ENCODE data around the gene MYL7.
"Not testable (repeated sequence)": the region's sequence is repeated elsewhere in the genome, so short reads cannot be mapped to it uniquely, and the experiment has no call there.

Gene MYL7, protein sequence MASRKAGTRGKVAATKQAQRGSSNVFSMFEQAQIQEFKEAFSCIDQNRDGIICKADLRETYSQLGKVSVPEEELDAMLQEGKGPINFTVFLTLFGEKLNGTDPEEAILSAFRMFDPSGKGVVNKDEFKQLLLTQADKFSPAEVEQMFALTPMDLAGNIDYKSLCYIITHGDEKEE

DNA sequence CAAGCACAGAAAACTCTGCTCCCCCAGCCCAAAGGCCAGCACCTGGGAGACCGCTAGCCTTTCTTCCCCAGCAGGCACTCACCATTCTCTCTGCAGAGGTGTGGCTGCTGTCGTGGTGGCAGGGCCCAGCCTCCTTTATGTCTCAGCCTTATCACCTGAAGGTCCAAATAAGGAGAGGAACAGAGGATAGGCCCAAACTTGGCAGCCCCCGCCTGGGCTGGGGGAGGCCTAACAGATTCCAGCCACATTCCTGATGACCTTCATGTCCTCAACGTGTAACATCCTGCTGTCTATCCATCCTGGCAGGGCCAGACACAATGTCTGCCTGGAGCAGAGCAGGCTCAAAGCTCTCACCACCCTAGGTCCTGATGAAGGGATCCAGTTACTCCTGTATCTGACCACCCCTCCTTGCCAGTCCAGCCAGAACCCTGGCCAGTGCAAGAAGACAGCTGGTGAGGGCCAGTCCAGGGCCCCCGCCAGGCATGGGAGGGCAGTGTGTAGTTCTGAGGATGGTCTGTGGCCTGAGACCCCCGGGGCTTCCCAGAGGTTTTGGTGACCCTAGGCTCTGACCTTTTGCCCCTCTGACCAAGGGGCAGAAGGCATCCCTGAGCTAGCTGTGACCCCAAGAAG, at the start of gene MYL7:
MYL7 (minus strand) TSS at position 112 of the 630 bp plus-strand sequence; CDS start at position 85, 27 bp downstream.
- DNase-seq: no peak

DNA sequence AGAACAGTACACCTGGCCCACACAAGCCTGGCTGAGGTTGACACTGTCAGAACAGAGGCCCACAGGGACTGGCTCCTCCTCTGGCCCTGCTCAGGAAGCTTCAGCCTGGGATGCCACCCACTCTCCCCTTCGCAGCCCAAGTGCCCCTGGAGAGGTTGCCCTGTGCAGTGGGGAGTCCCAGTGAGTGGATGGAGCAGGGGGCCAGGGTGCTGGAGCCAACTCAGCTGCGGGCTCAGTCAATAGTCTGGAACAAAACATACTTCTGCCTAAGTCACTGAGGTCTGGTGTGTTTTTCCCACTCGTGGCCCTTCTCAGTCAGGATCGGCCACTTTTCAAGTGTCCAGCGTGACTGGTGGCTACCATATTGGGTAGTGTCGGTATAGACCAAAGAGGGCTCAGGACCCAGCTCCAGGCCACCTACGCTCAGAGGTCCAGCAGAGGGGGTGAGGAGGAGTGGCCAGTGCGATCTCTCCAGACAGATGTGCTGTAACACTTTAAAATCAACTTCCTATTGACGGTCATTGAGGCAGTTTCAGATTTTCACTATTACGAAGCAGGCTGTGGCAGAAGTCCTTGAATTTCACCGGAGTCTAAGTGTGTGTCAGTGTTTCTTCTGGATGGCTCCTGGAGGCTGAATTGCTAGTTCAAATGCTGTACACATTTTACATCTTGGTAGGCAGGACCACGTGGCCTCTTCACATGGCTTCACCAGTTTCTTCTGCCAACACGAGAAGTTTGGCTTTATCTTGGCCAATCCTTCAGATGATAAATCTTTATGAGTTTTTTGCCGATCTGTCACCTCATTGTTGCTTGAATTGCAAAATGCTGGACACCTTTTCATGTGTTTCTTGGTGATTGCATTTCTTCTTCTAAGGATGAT, 49.1 kb upstream of the MYL7 start:
- DNase-seq: no peak

DNA sequence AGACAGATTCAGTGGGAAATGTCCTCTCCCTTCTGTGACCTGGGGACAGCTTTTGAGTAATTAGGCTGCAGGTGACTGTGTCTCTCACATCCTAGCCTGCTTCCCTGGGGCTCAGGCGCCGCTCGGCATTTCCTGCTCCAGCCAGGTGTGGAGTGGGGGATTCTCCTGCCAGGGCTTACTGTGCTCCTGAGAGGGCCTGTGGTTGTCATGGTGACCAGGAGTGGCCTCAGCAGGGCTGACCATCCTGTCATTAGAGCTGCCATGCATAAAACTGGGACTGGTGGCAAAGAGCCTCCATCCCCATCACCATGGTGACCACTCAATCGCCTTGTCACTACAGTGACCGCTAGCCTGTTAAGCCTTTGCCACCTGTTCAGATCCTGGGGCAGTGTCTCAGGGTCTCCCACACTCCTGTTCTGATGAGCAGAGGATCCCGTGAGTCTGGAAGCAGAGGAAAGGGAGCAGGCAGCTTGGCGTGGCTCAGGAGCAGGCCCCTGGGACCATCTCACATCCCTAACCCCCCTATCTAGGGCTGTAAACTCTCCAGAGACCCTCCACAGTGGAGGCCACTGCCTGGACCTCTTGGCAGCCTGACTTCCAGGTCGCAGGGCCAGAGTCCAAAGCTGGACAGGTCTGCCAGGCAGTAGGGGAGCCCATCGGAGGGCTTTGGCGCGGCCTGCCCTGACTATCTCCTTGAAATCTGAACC, 48.3 kb upstream of the MYL7 start, which contains the start of gene GCK:
GCK (minus strand) TSS at position 154 of the 707 bp plus-strand sequence. CDS start 486 bp downstream, outside the sequence.
- DNase-seq: no peak

DNA sequence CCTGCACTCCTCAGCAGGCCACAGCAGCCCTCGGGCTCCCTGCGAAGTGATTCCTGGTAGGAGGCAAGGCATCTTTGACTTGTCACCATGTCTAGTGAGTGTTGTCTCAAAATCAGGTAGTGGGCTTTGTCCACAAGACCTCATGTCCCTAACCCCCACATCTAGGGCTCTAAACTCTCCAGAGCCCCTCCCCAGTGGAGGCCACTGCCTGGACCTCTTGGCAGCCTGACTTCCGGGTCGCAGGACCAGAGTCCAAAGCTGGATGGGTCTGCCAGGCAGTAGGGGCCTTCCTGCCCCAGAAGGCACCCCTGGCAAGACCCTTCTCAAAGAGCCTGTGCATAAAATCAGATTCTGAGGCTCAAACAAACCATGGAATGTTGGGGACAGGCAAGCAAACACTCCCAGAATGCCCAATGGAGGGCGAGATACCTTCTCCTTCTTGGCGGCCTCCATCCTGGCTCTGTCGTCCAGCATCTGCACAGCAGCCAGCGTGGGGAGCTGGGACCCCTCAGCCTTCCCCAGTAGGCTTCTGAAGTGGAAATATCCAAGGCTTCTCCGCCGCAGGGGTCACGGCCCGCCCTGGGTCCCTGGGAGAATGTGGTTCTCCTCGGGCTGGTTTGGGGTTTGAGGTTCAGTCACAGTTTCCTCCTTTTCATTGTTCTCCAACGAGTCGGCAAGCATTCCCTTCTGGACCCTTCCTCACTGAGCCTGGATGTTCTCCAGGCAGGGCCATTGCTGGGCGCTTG, 47.5 kb upstream of the MYL7 start:
- no peak for DNase-seq

DNA sequence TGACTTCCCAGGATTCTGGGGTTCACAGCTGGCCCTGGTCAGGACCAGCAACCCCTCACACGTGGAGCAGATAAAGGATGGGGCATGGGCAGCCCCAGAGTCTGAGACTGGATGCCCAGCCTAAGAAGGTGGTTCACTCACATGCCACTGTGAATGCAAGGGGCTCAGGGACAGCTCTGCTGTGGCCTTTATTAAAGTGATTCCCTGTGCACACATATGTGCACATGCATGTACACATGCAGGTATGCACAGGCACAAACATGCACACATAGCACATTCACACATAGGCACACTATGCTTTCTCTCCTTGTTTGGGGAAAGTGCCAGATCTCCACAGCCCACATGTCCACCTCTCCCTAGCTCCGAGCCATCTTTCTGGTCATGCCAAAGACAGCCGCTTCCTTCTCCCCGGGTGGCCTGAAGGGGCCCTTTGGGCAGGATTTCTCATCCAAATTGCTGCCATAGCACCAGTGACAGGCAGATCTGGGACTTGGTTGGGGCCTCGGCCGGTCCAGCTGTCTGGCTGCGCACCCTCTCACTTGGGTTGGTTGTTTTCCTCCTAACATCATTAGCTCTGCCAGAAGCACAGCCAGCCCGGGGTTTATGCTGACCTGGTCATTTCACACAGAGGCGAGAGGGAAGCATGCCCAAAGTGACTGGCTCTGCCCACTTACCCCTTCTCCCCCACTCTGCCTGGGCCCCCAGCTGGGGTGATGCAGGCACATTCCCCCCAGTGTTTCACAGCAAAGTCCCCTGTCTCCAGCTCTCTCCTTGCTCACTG, 46.7 kb upstream of the MYL7 start:
- DNase-seq: no peak

DNA sequence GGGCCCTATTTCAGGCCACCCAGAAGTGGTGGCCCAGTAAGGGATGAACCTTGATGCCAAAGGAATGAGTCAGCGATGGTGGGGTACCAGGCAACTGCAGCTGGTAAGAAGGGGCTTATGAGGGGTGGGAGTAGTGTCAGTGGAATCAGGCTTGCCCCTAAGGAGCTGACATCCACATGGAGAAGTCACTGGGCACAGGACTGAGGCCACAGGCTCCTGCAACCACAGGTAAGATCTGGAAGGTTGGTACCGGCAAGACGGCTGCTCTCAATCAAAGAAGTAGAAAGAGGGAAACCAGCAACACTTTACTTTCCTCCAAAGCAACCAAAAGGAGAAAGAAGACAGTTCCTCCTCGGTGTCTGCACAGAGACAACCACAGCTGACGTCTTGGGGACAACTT, 45.6 kb upstream of the MYL7 start:
- no peak for DNase-seq

DNA sequence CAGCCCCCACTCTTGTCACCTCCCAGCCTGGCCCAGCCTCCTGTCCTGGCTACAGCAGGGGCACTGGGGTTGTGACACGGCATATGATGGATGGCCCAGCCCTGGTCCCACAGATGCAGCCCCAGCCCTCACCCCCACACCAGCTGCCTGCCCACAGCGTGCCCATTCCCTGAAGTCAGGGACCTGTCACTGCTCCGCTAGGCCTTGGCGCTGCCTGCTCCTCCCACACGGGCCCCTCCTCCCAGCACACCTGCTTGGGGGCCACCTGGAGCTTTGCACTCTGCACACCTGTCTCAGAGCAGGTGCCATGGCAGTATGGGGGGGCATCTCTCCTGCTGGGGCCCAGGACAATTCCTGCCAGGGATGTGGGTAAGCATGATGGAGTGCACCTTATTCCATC, 44.6 kb upstream of the MYL7 start:
- DNase-seq: no peak

DNA sequence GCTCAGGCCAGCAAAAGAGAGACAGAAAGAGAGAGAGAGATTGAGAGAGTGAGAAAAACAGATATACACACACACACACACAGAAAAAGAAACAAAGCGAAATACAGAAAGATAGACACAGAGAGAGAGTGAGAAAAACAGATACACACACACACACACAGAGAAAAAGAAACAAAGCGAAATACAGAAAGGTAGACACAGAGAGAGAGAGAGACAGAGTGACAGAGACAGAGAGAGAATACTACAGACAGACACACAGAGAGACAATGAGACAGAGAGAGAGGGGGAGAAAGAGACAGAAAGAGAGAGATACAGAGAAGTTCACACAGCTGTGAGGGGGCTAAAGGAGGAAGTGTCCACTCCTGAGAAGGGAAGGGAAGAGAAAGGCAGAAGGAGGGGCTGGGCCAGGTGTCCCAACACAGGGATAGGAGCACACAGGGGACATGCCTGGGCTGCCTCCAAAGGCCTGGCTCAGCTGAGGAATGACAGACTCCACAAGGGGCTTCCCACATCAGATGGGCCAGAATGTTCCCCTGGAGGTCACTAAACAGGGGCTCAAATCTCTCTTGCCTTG, 43.8 kb upstream of the MYL7 start:
- DNase-seq: no peak

DNA sequence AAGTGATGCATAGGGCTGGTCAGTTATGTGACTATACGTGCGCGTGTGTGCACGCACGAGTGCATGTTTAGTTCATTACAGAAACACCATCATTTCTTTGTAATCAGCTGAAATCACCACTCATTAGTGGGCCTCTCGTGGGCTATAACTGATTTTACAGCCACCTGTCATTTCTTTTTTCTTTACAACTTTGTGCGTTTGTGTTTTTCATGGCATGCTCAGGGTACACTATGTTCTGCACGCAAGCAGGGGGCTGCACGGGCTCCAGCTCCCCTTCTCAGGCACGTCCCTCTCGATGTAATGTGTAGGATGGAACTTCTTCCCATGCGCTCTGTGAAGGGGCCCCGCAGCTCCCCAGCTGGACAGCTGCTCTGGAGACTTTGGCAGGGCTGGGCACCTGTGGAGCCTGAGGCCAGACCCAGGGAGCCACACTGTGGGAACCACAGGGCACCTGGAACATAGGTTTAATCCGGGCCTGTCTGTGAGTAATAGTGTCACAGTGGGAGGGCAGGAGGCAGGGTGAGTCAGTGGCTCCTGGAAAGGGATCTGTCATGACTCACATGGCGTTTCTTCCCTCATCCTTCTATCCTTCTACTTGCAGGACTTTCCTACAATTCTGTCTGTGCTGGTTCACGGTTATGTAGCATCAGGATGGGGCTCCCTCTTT, 43.2 kb upstream of the MYL7 start:
- no peak for DNase-seq

DNA sequence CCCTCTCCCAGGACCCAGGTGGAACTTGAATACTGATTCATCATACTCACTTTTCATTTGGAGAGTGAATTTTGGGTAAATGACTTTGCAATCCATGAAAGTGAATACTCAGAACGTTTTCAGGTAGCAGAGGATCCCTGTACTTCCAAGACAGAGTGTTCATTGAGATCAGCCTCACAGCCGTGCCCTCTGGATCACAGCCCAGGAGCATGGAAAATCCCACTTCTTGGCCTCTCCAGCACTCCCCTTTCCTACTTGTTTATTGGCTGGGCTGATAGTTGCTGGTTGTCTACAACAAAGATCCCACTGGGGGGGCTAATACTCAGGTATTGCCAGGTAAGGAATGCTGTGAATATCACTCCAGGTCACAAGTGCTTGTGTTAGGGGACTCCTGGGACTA, 42.3 kb upstream of the MYL7 start:
- DNase-seq: no peak

DNA sequence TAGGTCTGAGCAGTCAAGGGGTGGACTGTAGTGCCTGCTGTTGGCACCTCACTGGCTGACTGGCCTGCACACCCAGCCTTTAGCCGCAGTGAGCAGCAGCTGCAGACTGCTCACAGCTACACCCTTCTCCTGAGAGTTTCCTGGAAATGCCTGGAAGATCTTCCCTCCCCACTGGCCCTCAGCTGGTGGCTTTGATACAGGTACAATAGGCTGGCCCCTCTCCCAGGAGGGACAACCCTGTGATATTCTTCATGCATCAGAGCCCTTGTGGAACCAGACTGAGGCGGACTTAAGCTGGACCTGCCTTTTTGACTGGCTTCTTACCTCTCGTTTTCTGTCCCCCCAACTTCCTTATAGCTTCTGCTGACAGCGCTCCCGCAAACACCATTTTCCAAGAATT, 41.7 kb upstream of the MYL7 start:
- no peak for DNase-seq

DNA sequence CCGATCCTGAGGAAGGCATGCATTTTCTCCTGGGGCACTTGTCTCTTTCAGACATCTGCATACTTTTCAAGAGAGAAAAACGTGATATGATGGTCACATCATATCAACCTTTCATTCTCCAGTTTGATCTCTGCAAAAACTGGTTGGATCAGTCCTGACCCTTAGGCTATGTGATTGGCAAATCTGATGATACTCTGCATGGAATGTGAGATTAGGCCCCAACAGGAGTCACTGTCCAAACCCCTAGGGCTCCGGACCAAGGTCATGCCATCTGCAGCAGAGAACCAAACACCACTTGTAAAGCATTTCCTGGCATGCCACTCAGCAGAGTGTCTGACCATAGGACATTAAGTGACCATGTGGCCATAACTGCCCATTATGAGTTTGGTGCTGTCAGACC, 39.5 kb upstream of the MYL7 start:
- no peak for DNase-seq

DNA sequence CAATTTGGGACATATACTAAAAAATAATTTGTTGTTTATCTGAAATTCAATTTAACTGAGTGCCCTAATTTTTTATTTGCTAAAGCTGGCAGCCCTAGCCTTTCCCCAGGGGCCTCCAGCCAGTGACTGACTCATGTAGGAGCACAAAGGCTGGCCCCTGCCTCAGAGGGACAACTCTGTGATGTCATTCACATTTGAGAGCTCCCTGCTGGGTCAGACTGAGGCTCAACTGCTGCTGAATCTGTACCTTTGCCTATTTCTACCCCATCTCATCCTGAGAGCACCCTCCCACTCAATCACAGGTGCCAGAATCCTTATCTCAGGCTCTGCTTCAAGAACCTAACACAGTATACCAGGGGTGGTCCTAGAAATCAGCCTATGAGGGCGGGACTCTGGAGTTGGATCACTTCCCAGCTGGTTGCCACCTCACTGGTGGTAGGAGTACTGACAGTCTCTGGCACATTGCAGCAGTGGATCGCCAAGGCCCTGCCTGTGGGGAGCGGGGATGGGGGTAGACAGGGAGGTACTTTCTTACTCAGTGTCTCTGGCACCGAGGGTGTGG, 36.5 kb upstream of the MYL7 start:
- no peak for DNase-seq

DNA sequence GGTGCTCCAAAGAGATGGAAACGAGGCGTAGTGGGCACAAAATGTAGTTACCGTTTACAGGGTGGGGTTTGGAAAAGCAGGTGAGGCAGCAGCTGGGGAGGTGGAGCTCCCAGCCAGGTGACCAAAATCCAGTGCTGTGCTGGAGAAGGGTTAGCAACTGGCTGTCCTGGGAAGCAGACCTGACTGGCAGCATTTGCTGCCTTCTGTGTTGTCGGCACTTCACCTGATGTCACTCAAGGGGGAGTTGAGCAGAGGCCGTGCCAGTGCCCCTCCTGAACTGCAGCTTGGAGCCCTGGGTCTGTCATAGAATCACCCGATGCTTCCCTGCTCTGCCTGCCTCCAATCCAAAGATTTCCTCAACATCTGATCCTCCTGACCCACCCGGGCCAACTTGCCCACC, 35.4 kb upstream of the MYL7 start:
- DNase-seq: no peak

DNA sequence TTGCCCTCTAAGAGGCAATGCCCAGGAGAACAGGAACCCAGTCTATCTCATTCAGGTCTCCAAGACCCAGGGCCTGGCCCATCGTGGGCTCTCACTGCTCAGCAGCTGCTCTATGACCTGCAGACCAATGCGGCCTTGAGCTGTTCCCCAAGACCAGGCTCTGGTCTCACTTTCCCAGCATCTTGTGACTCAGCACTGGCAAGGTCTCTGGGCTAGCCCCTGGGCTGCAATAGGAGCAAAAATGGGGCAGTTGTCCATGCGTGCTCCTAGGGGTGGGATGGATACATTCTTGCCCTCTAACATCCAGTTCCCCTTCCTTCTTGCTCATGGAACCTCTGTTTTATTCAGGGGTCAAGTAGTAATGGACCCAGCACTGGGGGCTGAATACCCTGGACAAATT, 34.6 kb upstream of the MYL7 start:
- no peak for DNase-seq

DNA sequence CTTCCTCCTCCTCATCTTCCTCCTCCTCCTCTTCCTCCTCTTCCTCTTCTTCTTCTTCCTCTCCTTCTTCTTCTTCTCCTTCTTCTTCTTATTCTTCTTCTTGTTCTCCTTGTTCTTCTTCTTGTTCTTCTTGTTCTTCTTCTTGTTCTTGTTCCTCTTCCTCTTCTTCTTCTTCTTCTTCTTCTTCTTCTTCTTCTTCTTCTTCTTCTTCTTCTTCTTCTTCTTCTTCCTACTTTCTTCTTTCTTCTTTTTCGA, 33.5 kb upstream of the MYL7 start:
- not testable (repeated sequence) for DNase-seq

DNA sequence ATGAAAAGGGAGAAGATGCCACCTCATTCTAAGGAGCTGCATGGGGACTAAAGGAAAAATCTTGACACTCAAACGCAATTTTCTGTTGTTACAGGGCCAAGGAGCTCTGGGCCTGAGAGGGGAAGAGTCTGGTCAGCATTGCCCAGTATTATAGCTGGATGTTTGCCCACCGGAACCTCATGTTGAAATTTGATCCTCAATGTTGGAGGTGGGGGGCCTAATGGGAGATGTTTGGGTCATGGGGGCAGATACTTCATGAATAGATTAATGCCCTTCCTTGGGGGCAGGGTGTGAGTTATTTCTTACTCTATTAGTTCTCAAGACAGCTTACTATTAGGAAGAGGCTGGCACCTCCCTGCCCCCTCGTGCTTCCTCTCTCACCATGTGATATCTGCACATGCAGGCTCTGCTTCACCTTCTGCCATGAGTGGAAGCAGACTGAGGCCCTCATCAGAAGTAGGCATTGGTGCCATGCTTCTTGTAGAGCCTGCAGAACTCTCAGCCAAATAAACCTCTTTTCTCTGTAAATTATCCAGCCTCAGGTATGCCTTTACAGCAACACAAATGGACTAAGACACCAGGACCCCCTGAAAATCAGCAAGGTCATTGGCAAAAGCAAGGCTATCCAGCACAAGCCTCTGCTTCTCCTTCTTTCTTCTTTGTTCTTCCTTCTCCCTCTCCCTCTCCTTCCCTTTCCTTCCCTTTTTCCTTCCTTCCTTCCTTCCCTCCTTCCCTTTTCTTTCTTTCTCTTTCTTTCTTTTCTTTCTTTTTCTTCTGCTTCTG, 33.0 kb upstream of the MYL7 start:
- DNase-seq: no peak

DNA sequence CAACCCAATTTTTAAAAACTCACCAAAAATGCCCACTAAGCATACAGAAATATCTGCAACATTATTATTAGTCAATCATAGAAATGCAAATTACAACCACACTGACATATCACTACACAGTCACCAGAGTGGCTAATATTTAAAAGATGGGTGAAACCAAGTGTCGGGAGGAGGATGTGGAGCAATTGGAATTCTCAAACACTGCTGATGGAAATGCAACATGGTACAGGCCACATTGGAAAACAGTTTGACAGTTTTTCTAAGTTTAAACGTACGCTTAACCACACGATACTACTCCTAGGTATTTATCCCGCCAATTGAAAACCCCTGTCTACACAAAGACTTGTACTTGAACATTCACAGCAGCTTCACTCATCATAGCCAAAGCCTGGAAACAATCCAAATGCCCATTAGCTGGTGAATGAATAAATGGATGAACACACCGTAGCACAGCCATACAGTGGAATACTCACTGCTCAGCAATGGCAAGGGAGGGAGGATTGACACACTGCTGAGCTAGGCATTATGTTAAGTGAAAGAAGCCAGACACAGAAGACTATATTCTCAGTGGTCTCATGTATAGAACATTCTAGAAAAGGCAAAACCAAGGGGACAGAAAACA, 31.8 kb upstream of the MYL7 start:
- DNase-seq: no peak

DNA sequence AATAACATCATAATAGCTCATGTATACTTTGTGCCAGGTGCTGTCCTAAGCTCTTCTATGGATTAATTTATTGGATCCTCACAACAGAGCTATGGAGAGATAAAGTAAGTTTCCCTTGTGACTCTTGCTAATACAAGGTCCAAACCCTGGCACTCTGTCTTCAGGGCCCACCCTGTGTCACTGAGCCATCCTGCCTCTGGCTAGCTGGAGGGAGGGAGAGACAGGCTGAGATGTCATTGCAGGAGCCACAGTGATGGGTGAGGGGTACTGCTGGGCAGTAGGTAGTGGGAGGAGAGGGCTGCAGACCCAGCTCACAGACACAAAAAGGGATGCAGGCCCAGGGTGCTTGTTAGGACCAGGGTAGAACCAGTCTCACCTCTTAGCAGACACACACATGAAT, 31.2 kb upstream of the MYL7 start:
- no peak for DNase-seq

All from activated CD4-positive, alpha-beta T cell treated with anti-CD3 and anti-CD28 coated beads, Interleukin-2, amount 50 U/mL, for 48 hours (primary cell).